Fibroblast of skin of abdomen (primary cell): ENCODE results near the gene CPNE4.
"Not testable (repeated sequence)": the region's sequence is repeated elsewhere in the genome, so short reads cannot be mapped to it uniquely, and the experiment has no call there.

Experiments used
- DNase-seq: peaks from one replicate; pipeline ENCODE4 v3.0.0-alpha.2; 2013

Gene CPNE4

GRCh38 chr3:132016061-132017041 lies 18.5 kb downstream of the CPNE4 start:
- no peak for DNase-seq

DNA sequence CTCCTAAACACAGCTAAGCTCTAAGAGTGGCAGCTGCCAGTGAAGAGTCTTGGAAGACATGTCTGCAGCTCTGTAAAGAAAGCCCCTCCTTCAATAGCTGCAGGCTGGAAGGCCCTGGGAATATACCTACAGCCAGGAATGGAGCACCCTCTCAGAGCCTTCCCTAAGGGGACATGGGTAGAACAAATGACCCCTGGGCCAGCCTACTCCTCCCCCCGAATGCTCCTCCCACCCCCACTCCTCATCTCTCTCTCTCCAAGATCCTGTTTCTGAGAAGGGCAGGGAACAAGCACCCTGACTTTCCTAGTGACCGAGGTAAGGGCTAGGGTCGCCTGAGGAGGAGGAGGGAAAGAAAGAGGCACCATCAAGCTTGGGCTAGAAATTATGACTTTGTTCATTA lies 20.7 kb downstream of the CPNE4 start:
- no peak for DNase-seq

DNA sequence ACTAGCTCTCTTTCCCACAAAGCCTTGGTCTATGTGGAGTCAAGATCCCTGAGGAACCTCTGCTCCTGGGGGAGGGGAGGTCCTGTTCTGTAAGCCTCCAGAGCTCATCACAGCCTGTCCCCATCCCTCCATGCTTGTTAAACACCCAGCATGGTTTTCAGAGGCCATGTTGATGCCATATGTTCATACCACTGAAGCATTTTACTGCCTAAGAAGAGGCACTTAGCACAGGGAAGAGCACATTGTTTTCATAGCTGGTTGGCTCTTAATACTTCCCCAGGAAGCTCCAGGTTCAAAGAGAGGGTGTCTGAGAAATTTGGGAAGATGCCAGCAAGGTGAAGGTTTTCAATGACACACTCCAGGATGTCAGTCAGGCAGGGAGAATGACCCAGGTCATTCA lies 25.6 kb downstream of the CPNE4 start:
- DNase-seq = peak; percentile 66

DNA sequence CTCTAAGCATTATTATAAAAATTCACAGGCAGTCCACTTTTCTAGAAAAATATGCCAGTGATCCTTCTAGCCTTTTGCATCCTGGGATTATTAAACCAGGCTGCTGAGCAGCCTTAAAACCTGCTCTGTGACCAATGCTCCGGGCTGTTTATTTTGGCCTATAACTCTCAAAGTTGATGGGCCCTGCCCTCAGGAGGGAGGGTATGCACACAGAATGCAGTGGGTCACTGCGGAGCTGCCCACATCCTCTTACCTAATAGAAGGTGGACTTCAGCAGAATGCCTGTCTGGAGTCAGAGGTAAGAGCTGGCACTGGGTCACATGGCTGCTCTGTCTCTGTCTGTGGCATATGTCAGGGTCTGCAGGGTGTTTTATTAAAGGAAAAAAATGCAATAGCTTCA lies 26.0 kb downstream of the CPNE4 start:
- DNase-seq = no peak

DNA sequence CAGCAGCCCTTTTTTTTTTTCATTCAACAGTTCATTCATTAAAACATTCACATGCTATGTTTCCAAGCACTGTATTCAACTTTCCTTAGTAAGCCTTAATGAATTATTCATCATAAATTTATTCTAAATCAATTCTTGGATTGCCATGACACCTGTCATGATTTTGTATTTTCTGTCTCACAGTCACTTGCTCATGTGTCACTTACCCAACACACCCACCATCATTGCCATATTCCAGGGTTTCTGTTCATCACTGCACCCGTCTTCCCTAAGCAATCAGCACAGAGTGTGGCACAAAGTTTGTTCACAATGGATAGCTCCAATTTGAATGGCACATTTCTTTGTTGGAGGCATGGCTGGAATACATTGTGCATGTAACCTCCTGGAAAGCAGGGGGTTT lies 27.2 kb downstream of the CPNE4 start:
- DNase-seq = no peak

DNA sequence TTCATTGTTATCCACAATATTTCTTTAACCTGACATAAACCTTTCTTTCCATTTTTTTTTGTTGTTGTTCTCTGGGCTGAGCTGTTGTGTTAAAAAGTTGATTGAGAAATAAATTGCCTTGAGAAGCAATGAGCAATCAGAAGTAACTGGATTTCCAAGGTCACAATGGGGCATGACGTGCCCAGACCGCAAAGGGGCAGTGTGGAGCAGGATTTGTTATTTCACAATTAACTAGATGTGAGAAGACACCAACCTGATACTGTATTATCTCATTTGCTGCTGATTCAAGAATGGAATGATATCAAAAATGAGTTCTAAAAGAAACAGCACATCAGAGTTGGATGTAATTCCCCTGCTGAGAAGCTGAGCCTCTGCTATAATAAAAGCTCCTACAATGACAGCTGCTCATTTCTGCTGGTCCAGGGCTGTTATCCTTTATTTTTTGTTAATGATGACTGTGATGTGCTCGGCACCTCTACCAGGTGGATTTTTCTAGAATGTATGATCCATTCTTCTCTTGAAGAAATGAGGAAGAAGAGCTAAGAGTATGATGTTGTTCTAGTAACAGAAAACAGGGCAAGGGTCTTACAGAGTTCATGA lies 28.1 kb downstream of the CPNE4 start:
- DNase-seq = peak; percentile 26

DNA sequence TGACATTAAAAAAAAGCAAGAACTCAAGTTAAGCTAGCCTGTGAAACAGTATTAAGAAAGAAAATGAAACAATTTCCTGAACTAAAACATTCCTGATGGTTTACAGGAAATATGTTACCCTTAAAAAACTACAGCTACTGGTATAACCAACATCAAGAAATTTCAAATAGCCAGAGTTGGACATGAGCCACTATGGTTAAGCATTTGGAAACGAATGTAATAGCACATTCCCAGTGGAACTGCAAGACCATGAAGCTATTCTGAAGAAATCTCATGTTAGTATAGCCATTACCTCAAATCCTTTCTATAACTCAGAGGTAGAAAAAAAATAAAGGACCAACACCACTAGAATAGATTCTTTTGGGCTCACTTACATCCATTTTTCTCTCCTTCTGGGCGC lies 30.2 kb downstream of the CPNE4 start:
- DNase-seq = peak; percentile 92

DNA sequence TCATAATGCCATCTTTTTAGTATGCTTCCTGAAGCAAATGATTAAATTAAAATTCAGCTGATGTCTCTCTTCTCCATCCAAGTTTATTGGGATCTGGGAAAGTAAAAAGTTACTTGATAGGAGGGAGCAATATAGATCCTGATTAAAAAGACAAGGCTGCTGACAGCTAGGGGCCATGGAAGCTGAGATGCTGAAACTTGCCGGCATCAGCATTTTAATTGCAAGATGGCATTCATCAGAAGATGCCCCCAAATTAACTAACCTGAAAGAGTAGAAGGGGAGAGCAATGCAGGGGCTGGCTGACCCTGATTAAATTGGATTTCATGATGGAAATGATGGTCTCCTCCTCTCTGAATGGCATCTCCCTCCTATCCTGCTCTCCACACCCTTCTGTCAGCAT lies 31.1 kb downstream of the CPNE4 start:
- DNase-seq = no peak

- DNase-seq = no peak
Measured at GRCh38 chr3:132001999-132002398, 32.8 kb downstream of the CPNE4 start.

DNA sequence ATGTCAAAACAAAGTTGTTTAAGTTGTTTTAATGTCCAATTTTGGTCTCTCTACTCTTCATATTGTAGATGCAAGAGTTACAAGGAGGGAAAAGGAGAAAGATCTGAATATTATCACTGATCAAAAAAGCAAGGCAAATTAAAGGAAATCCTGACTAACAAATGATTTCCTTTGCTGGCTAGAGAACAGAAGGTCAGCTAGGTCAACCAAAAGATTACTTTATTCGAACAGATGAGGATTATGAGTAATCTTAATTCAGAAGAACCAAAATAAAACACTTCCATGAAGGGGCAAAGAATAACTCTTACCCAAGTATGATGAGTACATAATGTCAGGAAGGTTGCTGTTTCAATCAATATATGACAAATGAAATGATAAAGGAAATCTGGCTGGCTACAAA lies 33.8 kb downstream of the CPNE4 start:
- no peak for DNase-seq

DNA sequence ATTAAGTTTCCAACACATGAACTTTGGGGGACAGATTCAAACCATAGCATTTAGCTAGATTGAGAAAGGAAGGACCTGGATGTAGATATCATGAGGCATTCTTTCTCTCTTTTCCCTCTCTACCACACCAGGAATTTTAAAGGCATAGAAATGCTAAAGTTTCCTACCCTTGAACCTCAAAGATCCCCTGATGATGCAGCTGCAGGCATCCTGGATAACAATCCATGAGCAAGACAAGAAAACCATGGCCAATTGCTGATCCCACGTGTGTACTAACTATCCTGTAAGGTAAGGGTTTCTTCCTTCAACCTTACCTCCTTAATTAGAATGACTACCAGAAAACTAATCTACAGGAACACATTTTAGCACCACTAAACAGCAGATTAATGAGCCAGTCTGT lies 36.8 kb downstream of the CPNE4 start:
- no peak for DNase-seq

GRCh38 chr3:131995891-131996290 lies 38.9 kb downstream of the CPNE4 start:
- peak; percentile 68 for DNase-seq

DNA sequence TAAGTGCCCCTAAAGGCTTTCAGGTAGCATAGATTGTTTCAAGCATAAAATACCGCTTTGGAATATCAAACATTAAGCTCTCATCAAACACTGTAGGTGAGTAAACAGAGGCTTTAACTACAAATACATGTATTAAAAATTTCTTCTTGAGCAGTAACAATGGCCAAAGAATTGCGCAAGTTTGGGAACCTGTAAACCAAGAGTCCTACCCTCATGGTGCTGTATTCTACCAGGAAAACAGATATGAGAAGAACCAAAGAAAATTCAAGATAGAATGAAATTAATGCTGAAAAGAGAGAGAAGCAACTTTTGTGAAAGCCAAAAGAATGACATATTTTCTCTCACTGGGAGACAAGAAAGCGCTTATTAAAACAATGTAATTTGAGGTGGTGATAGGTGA lies 45.5 kb downstream of the CPNE4 start:
- no peak for DNase-seq

DNA sequence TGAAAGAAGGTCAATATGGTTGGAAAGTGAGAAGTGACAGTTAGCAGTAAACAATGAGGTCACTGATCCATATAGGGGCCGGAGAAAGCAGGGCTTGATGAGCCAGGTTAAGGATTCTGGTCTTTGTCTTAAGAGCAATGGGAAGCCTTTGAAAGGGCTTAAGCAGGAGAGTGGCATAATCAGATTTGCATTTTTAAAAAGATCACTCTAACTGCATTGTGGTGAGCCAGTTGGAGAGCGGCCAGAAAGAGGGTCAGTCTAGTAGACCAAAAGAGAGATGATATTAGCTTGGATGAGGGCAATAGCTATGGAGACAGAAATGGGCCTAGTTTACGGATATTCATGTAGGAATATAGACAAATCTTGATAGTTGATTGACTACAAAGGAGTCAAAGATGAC lies 46.6 kb downstream of the CPNE4 start:
- DNase-seq = no peak

GRCh38 chr3:131983689-131984088 lies 51.1 kb downstream of the CPNE4 start:
- no peak for DNase-seq

GRCh38 chr3:131981323-131981722 lies 53.5 kb downstream of the CPNE4 start:
- DNase-seq = no peak

GRCh38 chr3:131976448-131976847 lies 58.4 kb downstream of the CPNE4 start:
- DNase-seq = no peak

- DNase-seq = no peak
Measured at GRCh38 chr3:131975047-131975446, 59.8 kb downstream of the CPNE4 start.

DNA sequence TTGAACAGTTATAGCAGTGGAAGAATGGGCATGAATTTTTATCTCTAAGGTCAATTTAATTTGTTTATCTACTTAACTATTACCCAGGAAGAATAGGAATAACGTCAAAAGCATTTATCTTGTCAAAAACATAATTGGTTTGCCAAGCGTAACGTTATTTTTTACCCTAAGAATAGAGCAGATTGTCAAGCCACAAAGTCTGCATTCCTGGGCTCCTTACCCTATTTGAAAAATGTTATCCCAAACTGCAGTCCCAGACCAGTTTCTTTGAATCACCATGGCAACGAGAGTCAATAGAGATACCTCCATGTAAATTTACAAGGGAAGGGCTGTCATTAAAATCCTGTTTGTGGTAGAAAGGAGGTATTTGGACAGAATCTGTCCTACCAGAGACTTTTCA lies 61.1 kb downstream of the CPNE4 start:
- peak; percentile 18 for DNase-seq

- DNase-seq = no peak
Measured at GRCh38 chr3:131972550-131972949, 62.3 kb downstream of the CPNE4 start.

- no peak for DNase-seq
Measured at GRCh38 chr3:131972091-131972490, 62.7 kb downstream of the CPNE4 start.

GRCh38 chr3:131963442-131963841 lies 71.4 kb downstream of the CPNE4 start:
- not testable (repeated sequence) for DNase-seq

GRCh38 chr3:131962982-131963381 lies 71.8 kb downstream of the CPNE4 start:
- DNase-seq = no peak

DNA sequence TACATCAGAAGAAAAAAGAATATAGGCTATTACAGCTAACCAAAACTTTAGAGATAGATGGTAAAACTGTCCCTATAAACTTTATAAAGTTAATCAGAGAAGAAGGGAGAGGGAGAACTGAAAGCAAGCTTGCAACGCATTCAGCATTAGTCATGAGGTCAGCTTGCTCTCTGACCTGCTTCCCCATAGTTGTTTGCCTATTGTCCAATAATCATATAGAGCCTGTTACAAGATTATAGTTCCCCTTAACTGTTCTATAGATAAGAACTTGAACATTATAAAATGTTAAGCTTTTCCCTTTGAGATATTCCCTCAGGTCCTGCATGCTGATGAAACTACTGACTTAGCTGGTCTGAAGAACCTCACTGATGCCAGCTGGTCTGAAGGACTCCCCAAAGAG lies 74.5 kb downstream of the CPNE4 start:
- DNase-seq = no peak
